Activated CD8-positive, alpha-beta memory T cell treated with anti-CD3 and anti-CD28 coated beads for 48 hours (primary cell): Measurements from ENCODE around the gene ENO3.
"Not testable (repeated sequence)": the region's sequence is repeated elsewhere in the genome, so short reads cannot be mapped to it uniquely, and the experiment has no call there.

Experiments
- DNase-seq, 3 experiments: peaks; one replicate each; pipeline ENCODE4 v3.0.0-alpha.2; 2020; ENCODE audit warnings: low read depth in 2 of 3, low spot score in 2 of 3

Gene ENO3

DNA sequence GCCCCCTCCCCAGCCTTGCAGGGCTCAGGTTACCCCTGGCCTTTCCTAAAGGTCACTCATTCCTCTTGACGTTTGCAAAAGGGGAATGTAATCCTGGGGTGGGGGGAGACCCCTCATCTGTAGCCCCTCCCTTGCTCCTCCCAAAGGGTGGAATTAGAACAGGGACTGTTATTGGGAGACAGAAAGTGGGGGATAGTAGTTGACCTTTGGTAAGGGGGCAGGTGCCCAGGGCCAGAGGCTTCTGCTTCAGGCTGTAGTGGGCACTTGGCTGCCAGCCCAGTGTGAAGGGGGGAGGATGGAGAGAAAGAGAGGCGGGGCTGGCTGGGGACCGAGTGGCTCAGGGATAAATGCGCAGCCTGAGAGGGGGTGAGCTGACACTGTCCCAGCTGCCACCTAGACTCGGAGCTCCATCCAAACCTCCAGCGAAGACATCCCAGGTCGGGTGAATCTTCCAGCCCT is at the start of gene ENO3:
Gene ENO3, plus strand, starts transcription at position 374 of the 459 bp plus-strand sequence. CDS start 711 bp downstream, outside the sequence.
- no peak for DNase-seq

DNA sequence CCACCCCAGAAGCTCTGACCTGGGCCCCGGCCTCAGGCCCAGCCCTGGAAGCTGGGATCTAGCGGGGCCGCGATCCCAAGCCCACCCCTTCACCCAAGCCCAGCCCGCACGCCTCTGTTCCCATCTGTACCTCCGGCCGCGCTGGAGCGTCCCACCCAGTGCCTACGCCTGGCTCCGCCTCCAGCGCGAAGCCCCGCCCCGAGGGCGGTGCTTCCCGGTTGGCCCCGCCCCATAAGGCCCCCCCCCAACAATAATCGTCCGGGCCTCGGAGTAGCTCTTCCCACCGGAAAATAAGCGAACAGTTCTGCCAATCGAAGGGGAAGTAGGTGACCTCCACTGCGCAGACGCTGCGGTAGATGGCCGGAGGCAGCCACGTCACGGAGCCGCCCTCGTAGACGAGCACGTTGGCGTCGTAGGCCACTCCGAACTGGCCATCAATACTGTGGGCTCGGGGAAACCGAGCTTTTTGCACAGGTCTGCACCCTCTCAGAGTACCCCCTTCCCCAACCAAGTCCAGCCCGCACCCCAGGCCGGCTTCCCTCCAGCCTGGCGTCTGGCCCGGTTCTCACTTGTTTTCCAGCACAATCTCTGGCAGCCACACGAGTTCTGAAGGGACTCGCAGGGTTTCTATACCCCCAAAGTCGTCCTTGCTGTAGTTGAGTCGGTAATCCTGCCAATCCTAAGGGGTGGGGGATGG is 49.1 kb upstream of the ENO3 start:
- no peak for DNase-seq

DNA sequence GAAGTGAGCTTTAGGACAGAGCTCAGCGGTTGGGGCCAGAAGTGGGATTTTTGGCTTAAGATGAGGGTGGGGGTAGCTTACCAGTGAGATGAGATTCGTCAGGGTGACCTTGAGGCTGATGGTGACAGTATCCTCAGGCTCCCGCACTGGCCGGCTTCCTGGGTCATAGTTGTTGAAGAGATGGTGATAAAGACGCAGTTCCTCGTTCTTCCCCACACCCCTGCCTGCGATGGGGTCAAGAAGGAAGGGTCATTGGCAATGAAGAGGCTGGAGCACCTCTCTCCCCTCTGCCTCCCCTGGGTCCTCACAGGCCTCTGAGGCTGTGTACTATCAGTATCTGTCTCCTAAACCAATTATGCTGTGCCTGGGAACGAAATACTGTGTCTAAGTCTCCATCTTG is 48.4 kb upstream of the ENO3 start:
- DNase-seq: no peak

DNA sequence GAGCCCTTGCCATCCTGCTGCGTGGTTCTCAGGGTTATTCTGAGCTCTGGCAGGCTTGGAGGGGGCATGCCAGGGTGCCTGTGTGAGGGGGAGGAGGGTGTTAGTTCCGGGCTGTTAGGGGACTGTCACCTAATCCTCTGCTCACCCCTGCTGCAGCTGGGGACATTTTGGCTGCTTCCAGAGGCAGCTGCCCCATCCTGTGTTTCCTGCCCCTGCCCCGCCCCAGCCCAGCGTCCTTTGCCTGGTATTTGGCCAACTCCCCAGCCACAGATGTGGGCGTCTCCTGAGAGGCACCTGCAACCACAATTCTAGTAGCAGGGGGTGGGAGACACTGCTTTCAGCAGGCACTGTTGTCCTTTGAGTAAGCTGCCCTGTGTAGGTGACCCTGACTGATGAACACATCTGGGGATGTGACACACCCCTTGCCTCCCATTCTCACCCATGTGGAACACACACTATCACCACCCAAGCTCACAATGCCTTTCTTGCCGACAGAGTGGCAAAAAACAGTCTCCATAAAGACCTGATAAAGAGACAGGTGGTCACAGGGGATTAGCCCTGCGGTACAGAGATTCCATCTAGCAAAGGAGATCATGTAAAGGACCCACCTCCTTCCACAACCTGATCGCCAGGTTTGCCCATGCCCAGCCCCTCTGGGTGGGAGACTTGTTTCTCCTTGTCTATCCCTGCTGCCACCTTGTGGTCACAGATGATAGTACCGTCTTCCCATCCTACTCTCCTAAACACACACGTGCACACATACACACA is 47.7 kb upstream of the ENO3 start, which contains the start of gene CHRNE:
Gene CHRNE, minus strand, starts transcription at position 48 of the 768 bp plus-strand sequence. Its CDS starts 35 bp downstream, at position 13.
- peak; percentile 40 to 52 (median 44) for DNase-seq

DNA sequence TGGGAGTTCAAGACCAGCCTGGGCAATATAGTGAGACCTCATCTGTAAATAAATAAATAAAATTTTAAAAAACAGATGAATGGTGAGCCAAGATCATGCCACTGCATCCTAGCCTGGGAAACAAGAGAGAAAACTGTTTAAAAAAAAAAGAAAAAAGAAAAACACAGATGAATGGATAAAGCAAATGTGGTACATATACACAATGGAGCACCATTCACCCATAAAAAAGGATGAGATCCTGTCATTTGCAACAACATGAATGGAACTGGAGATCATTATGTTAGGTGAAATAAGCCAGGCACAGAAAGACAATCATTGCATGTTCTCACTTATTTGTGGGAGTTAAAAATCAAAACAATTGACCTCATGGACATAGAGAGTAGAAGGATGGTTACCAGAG is 44.3 kb upstream of the ENO3 start:
- not testable (repeated sequence) for DNase-seq

DNA sequence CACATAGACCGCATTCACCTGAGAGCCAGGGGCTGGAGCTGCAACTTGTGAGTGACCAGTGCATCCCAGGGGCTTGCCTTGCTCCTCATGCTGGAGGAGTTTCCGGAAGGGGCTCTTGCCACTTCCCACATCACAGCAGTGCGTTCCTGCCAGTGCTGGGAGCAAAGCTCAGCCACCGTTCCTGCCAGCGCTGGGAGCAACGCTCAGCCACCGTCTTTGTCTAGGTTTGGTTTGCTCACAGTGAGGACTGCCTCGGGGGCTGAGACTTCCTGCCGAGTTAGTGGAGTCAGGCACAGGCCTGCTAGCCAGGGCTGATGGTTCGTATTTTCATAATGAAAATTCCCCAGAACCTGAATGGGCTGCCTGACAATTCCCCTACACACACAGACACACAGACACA is 42.6 kb upstream of the ENO3 start:
- no peak for DNase-seq

DNA sequence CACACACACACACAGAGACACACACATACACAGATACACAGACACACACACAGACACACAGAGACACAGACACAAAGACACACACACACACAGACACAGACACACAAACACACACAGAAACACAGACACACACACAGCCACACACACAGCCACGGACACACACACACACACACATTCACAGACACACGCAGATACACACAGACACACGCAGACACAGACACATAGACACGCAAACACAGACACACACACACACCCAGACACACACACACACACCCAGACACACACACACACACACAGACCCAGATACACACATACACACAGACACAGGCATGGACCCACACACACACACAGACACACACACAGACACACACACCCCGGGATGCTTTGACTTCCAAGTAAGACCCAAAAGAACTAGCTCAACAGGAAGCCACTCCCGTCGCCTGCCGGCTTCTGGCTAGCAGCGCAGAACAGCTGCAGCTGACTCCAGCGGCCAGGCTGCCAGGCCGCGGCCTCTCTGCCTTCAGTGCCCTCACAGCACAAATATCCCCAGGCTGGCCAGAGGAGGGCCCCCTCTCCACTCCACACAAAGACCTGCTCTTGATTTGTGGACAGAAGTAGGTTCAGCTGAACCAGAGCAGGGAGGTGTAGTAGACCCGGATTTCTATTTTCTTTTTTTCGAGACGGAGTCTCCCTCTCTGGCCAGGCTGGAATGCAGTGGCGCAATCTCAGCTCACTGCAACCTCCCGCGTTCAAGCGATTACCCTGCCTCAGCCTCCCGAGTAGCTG is 42.0 kb upstream of the ENO3 start:
- DNase-seq: peak in 2 of 3 experiments; percentile 38 to 48

DNA sequence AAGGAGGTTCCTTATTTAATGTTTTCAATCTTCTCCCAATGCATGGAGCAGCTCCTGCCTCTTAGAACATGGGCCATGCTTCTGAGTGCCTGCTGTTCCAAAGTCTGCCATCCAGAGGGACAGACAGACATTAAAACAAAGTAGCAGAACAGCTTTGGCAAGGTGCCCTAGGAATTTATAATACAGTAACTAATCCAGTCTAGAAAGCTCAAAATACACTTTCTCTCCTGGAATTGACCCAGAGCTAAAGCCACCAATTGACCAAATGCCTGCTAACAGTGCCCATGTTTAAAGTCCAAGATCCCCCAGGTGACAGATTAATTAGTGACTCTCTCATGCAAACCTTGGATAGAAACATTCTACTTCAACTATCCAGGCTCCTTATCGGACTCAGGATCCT is 36.9 kb upstream of the ENO3 start:
- DNase-seq: no peak

DNA sequence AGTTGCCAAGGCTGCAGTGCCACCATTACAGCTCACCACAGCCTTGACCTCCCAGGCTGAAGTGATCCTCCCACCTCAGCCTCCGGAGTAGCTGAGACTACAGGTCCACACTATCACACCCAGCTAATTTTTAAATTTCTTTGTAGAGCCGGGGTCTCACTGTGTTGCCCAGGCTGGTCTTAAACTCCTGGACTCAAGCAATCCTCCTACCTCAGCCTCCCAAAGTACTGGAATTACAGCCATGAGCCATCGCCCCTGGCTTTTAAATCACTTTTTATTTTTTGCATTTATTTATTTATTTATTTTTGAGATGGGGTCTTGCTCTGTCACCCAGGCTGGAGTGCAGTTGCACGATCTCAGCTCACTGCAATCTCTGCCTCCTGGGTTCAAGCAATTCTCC is 36.4 kb upstream of the ENO3 start:
- not testable (repeated sequence) for DNase-seq

DNA sequence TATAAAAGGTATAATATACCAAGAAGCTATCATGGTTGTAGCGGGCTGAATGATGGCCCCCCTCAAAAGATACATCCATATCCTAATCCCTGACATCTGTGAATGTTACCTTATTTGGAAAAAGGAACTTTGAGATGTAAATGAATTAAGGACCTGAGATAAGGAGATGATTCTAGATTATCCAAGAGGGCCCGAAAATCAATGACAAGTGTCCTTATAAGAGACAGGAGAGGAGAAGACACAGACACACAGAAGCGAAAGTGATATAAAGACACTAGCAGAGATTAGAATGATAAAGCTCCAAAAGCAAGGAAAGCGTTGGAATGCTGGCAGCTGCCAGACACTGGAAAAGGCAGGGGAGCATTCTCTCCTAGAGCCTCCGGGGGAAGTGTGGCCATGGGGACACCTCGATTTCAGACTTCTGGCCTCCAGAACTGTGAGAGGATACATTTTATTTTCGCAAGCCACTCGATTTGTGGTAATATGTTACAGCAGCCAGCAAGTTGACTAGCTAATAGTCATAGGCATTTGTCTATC is 31.3 kb upstream of the ENO3 start:
- no peak for DNase-seq

DNA sequence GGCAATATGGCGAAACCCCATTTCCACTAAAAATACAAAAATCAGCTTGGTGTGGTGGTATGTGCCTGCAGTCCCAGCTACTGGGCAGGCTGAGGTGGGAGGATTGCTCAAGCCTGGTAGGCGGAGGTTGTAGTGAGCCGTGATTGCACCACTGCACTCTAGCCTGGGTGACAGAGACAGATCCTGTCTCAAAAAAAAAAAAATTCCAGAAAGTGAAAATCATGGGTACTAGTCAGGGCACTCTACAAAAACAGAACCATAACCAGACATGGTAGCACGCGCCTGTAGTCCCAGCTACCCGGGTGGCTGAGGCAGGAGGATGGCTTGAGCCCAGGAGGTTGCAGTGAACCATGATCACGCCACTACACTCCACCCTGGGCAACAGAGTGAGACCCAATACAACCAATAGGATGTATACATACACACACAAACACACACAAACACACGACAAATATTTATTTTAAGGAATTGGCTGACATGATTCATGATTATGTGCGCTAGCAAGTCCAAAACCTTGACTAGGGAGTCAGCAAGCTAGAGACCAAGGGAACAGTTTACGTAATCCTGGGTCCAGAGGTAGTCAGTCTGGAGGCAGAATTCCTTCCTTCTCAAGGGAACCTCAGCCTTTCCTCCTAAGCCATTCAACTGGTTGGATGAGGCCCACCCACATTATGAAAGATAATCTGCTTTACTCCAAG is 30.4 kb upstream of the ENO3 start:
- no peak for DNase-seq

DNA sequence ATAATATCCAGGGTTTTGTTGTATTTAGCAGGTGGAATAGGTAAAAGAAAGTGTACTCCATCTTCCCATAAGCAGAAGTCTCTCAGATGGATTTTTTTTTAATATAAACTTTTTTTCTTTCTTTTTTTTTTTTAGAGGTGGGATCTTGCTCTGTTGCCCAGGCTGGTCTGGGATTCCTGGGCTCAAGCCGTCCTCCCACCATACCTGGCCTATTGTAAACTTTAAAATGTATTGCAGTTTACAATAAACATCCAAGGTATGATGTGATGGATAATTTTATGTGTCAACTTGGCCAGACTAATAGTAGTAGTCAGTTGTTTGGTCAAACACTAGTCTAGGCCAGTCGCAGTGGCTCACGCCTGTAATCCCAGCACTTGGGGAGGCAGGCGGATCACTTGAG is 29.6 kb upstream of the ENO3 start:
- no peak for DNase-seq

DNA sequence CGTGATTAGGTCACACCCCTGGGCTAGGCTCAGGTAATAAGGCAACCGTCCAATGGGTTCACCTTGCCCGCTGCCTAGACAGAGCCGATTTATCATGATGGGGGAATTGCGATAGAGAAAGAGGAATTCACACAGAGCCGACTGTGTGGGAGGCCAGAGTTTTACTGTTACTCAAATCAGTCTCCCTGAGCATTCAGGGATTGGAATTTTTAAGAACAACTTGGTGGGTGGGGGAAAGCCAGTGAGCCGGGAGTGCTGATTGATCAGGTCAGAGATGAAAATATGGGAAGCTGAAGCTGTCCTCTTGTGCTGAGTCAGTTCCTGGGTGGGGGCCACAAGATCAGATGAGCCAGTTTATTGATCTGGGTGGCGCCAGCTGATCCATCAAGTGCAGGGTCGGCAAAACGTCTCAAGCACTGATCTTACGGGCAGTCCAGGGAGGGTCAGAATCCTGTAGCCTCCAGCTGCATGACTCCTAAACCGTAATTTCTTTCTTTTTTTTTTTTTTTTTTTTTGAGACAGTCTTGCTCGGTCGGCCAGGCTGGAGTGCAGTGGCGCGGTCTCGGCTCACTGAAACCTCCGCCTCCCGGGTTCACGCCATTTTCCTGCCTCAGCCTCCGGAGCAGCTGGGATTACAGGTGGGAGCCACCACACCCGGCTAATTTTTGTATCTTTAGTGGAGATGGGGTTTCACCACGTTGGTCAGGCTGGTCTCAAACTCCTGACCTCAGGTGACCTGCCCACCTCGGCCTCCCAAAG is 24.2 kb upstream of the ENO3 start:
- not testable (repeated sequence) for DNase-seq

DNA sequence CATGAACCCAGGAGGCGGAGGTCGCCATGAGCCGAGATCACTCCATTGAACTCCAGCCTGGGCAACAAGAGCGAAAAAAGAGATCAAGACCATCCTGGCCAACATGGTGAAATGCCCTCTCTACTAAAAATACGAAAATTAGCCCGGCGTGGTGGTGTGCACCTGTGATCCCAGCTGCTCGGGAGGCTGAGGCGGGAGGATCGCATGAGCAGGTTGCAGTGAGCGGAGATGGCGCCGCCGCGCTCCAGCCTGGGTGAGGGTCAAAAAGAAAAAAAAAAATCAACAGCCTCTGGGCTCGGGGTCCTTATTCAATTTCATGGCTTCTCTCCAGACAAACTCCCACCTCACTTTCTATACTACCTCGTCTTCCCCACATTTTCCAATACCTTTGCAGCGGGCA is 22.0 kb upstream of the ENO3 start:
- DNase-seq: no peak

DNA sequence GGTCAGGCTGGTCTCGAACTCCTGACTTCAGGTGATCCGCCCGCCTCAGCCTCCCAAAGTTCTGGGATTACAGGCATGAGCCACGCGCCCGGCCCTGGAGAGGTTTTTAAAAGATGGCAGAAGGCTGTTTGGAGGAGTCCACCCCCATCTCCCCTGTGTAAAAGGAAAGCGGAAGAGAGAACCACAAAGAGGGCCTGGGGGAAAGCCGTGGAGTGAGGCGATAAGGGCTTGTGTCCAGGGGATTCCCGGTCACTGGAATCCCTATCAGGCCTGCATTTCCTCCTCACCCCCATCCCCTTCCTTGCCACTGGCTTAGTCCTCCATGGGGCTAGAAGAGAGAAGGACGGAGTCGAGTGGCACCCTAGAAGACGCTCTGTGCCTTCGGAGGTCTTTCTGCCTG is 19.0 kb upstream of the ENO3 start, which contains the start of gene GP1BA:
Gene GP1BA, plus strand, starts transcription at position 315 of the 400 bp plus-strand sequence. CDS start 328 bp downstream, outside the sequence.
- no peak for DNase-seq

DNA sequence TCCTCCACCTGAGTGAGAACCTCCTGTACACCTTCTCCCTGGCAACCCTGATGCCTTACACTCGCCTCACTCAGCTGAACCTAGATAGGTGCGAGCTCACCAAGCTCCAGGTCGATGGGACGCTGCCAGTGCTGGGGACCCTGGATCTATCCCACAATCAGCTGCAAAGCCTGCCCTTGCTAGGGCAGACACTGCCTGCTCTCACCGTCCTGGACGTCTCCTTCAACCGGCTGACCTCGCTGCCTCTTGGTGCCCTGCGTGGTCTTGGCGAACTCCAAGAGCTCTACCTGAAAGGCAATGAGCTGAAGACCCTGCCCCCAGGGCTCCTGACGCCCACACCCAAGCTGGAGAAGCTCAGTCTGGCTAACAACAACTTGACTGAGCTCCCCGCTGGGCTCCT is 18.2 kb upstream of the ENO3 start:
- DNase-seq: no peak

DNA sequence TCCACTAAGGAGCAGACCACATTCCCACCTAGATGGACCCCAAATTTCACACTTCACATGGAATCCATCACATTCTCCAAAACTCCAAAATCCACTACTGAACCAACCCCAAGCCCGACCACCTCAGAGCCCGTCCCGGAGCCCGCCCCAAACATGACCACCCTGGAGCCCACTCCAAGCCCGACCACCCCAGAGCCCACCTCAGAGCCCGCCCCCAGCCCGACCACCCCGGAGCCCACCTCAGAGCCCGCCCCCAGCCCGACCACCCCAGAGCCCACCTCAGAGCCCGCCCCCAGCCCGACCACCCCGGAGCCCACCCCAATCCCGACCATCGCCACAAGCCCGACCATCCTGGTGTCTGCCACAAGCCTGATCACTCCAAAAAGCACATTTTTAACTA is 17.3 kb upstream of the ENO3 start:
- no peak for DNase-seq

DNA sequence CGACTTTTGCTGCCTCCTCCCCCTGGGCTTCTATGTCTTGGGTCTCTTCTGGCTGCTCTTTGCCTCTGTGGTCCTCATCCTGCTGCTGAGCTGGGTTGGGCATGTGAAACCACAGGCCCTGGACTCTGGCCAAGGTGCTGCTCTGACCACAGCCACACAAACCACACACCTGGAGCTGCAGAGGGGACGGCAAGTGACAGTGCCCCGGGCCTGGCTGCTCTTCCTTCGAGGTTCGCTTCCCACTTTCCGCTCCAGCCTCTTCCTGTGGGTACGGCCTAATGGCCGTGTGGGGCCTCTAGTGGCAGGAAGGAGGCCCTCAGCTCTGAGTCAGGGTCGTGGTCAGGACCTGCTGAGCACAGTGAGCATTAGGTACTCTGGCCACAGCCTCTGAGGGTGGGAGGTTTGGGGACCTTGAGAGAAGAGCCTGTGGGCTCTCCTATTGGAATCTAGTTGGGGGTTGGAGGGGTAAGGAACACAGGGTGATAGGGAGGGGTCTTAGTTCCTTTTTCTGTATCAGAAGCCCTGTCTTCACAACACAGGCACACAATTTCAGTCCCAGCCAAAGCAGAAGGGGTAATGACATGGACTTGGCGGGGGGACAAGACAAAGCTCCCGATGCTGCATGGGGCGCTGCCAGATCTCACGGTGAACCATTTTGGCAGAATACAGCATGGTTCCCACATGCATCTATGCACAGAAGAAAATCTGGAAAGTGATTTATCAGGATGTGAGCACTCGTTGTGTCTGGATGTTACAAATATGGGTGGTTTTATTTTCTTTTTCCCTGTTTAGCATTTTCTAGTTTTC is 16.5 kb upstream of the ENO3 start:
- no peak for DNase-seq

DNA sequence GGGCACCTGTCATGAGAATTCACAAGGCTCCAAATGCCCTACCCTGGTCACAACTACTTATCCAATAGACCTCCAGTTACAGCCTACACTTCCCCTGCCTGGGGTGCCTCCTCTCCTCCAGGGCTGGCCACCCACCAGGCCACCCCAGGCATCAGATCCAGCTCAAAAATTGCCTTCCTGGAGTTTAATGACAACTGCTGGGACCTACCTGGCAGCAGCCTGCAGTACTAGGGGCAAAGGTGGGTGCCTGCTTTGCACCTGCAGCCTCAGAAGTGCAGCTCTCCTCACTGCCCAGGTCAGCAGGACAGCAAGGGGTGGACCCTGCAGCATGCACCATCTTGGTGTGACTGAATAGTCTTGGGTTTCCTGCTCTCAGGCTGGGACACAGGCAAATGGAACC is 15.3 kb upstream of the ENO3 start:
- DNase-seq: no peak
